GM20000 (cell line): ENCODE measurements around the gene ING5.

Experiments used
- DNase-seq: peaks from one replicate; pipeline ENCODE4 v3.0.0; 2012; ENCODE audit warnings: low spot score
- TF ChIP-seq, protein P1 (sequence below): IDR thresholded peaks from 2 replicates; pipeline ENCODE4 v1.5.1; 2012; ENCODE audit warnings: mild to moderate bottlenecking, control low read depth; ENCODE audit errors: extremely low read depth, missing control alignments

Gene ING5

DNA sequence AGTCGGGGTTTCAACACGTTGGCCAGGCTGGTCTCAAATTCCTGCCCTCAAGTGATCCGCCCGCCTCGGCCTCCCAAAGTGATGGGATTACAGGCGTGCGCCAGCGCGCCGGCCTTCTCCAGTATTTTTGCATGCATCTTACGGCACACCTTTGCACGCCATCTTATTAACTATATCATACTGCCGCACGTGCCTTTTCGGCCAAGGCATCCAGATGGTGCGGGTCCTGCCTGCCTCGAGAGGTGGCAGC is 765 bp upstream of the ING5 start:
- no peak for DNase-seq
- TF ChIP-seq, protein P1, sequence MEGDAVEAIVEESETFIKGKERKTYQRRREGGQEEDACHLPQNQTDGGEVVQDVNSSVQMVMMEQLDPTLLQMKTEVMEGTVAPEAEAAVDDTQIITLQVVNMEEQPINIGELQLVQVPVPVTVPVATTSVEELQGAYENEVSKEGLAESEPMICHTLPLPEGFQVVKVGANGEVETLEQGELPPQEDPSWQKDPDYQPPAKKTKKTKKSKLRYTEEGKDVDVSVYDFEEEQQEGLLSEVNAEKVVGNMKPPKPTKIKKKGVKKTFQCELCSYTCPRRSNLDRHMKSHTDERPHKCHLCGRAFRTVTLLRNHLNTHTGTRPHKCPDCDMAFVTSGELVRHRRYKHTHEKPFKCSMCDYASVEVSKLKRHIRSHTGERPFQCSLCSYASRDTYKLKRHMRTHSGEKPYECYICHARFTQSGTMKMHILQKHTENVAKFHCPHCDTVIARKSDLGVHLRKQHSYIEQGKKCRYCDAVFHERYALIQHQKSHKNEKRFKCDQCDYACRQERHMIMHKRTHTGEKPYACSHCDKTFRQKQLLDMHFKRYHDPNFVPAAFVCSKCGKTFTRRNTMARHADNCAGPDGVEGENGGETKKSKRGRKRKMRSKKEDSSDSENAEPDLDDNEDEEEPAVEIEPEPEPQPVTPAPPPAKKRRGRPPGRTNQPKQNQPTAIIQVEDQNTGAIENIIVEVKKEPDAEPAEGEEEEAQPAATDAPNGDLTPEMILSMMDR = no peak

DNA sequence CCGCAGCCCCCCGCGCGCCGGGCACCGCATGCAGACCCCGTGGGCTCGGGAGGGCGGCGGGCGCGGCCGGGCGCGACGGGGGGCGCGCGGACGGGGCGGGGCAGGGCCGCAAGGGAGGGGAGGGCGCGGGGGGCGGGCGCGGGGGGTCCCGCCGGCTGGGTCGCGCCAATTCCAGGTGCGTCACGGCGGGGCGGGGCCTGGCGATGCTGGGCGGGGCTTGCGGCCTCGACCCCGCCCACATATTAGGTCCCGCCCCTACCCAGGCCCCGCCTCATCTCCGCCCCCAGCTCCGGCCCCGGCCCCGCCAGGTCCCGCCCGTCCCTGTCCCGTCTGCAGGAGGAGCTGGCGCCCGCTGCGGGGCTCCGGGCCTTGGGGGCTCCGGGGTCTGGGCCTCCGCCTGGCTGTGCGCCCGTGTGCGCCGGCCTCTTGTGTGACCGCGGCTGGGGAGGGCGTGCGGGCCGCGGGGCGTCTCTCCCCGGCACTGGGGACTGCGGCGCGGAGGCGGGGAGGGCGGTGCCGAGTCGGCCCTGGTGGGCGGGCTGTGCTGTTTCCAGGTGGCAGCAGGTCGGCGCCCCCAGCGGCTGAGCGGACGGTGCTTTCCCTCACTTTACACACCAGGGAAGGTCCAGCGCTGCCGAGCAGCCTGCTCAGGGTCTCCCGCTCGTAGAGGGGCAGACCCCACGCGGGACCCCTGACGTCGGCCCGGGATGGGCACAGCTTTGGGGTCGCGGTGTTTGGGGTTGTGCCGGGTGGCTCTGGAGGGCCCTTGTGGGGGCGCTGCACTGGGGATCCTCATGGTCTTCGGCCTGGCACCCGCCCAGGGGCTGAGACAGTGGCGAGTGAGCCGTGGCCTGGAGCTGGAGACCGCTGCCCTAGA is 554 bp downstream of the ING5 start:
- TF ChIP-seq, protein P1 = peak; percentile 35
- DNase-seq = peak; percentile 96

DNA sequence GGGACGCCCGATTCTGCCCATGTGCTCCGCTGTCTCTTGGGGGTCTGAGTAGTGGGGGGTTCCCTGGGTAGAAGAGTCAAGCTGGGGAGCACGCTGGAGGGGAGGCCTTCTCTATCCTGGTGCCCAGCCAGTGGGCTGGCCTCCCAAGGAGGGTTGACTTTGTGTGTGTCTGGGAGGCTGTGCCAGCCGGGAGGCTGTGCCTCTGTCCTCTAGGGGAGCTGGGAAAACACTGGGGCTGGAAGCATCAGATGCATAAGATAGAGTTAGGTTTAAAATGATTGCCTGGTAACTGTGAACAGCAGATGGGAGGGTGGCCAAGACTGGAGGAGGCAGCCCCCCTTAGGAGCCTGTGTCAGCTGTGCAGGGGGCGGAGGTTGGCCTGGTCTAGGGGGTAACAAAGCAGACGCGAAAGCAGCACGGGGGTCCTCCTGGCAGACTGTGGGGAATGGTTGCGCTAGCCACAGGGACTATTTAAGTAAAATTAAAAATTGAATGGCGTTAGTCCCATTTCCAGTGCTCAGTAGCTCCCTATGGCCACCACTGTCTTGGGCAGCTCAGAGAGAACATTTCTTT is 1.3 kb downstream of the ING5 start:
- TF ChIP-seq, protein P1 = no peak
- peak; percentile 25 for DNase-seq

DNA sequence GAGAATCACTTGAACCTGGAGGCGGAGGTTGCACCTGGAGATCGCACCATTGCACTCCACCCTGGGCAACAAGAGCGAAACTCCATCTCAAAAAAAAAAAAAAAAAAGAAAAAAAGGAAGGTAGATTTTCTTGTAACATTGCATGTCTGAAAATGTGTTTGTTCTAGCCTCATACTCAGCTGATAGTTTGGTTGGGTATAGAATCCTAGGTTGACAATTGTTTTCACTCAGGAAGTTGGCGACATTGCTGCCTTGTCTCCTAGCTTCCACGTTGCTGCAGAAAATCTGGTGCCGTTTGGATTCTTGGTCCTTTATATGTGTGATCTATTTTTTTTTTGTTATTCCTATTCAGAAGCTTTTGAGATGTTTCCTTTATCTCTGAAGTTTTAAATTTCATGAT is 4.7 kb downstream of the ING5 start:
- DNase-seq = no peak
- TF ChIP-seq, protein P1 = no peak

DNA sequence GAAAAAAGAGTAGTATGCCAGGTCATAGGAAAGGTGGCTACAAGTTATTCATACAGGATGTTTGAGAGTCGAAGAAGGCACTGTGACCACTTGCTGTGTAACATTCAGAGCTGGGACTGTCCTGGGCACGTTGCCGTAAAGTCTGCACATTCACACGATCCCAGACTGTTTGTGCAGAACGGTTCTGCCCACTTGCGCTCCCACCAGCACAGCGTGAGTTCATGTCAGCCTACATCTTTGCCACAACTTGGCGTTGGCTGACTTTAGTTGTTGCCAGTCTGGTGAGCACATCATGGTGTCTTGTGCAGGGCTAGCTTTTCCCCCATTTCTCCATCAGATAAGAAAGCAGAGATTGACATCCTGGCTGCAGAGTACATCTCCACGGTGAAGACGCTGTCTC is 7.0 kb downstream of the ING5 start:
- DNase-seq = no peak
- TF ChIP-seq, protein P1 = no peak

DNA sequence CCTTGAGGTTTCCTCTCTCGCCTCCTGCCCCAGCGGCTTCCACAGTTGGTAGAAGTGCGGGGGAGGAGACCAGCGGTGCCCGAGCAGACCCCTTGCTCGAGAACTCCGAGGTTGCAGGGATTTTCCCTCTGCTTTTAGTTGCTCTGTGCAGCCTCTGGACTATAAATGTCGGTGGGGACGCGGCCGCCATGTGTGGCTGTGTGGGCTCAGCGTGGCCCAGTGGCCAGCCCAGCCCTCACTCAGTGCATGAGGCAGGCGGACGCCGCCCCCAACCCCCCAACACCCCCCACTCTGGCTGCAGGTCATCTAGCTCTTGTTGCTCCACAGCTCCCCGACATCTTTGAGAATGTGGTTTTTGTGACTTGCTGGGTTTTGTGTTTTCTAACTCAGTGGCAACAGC is 17.3 kb downstream of the ING5 start:
- TF ChIP-seq, protein P1 = no peak
- no peak for DNase-seq

DNA sequence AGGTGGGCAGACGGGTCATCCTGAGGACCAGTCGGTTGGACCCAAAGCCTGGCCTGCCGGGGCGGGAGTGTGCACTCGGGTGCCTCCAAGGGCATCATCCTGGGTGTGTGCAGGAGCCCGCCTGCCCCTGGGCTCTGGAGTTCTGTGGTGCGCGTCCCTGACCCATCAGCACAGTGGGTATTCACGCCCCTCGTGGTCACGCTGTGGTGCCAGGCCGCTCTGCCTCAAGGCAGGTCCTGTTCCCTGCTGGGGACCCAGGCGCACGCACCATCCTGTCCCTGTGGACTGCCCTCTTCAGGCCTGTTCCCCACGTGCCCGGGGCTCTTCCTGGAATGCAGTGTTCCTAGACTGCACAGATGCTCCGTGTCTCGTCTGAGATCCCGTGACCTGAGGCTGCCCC is 18.3 kb downstream of the ING5 start:
- no peak for DNase-seq
- TF ChIP-seq, protein P1 = no peak
